ENCODE data around the gene ALMS1. TPM values are rescaled to one million over a fixed set of nuclear protein-coding genes. Genes with fewer than 3 reads are reported as not detected.
A peak's percentile ranks its signal among the peaks of the same experiment; 100 is the strongest.

ALMS1 gene
- total RNA-seq, 1 experiment from 2014 or later: 37.3 TPM

- no TSS peak for BruUV-seq (replicated peaks)
- no peaks in the 10 kb centered on the region for H3K36me3 ChIP-seq (ENCODE audit: insufficient read depth, low read length, poor library complexity, severe bottlenecking)
- no peaks in the 10 kb centered on the region for H3K27me3 ChIP-seq (replicated peaks; ENCODE audit: insufficient read depth, low read depth, low read length, poor library complexity)
- no peak overlapping the region for H3K4me3 ChIP-seq (ENCODE audit: low read depth, low read length, poor library complexity, severe bottlenecking)
- no peaks in the 10 kb centered on the region for H3K4me1 ChIP-seq (ENCODE audit: insufficient read depth, low read length, poor library complexity, severe bottlenecking)
- no peaks in the 10 kb centered on the region for H3K9me3 ChIP-seq (ENCODE audit: low read depth, low read length, poor library complexity, severe bottlenecking)
- peak; percentile 6 for DNase-seq (ENCODE audit: low spot score)
- H3K27ac ChIP-seq (ENCODE audit: low read depth, low read length, poor library complexity, severe bottlenecking): no peak overlapping the region
- intact Hi-C loops (cut with micrococcal nuclease; ENCODE audit: unreplicated experiment): no loop called here
- no peak for TF ChIP-seq CTCF (conservative IDR thresholded peaks at IDR 0.05; ENCODE audit: low read depth, low read length)
- TF ChIP-seq EZH2 (IDR thresholded peaks at IDR 0.05; ENCODE audit: borderline replicate concordance, low read depth, low read length, poor library complexity, severe bottlenecking): no peak
- ChIA-PET CTCF (interaction anchor here (1.4 kb wide), 1 partner anchor 8 kb away, joined by 4 read pairs; no protein-coding TSS in a partner anchor), POLR2A (ENCODE audit: low non-redundant PET) (no interaction called here)
Measured at GRCh38 chr2:73368781-73369180, 16.9 kb upstream of the ALMS1 start.

- Histone ChIP-seq H3K27me3 (replicated peaks; ENCODE audit: insufficient read depth, low read depth, low read length, poor library complexity) (peaks cover 3% of the 10 kb centered on the region), H3K36me3 (ENCODE audit: insufficient read depth, low read length, poor library complexity, severe bottlenecking) (no peaks in the 10 kb centered on the region), H3K9me3 (ENCODE audit: low read depth, low read length, poor library complexity, severe bottlenecking) (no peaks in the 10 kb centered on the region), H3K4me3 (ENCODE audit: low read depth, low read length, poor library complexity, severe bottlenecking) (no peak overlapping the region), H3K27ac (ENCODE audit: low read depth, low read length, poor library complexity, severe bottlenecking) (no peak overlapping the region), H3K4me1 (ENCODE audit: insufficient read depth, low read length, poor library complexity, severe bottlenecking) (no peaks in the 10 kb centered on the region)
- TF ChIP-seq EZH2 (IDR thresholded peaks at IDR 0.05; ENCODE audit: borderline replicate concordance, low read depth, low read length, poor library complexity, severe bottlenecking) (no peak), CTCF (conservative IDR thresholded peaks at IDR 0.05; ENCODE audit: low read depth, low read length) (no peak)
- intact Hi-C loops (cut with micrococcal nuclease; ENCODE audit: unreplicated experiment): no loop called here
- POLR2A ChIA-PET (ENCODE audit: low non-redundant PET): no interaction called here
- no peak for DNase-seq (ENCODE audit: low spot score)
- CTCF ChIA-PET: no interaction called here
- BruUV-seq (replicated peaks): no TSS peak
Measured at GRCh38 chr2:73370348-73370747, 15.3 kb upstream of the ALMS1 start.

GRCh38 chr2:73373344-73373743 is 12.3 kb upstream of the ALMS1 start:
- Histone ChIP-seq H3K9me3 (ENCODE audit: low read depth, low read length, poor library complexity, severe bottlenecking) (no peaks in the 10 kb centered on the region), H3K4me1 (ENCODE audit: insufficient read depth, low read length, poor library complexity, severe bottlenecking) (no peaks in the 10 kb centered on the region), H3K36me3 (ENCODE audit: insufficient read depth, low read length, poor library complexity, severe bottlenecking) (no peaks in the 10 kb centered on the region), H3K27me3 (replicated peaks; ENCODE audit: insufficient read depth, low read depth, low read length, poor library complexity) (peaks cover 6% of the 10 kb centered on the region), H3K27ac (ENCODE audit: low read depth, low read length, poor library complexity, severe bottlenecking) (no peak overlapping the region), H3K4me3 (ENCODE audit: low read depth, low read length, poor library complexity, severe bottlenecking) (no peak overlapping the region)
- no TSS peak for BruUV-seq (replicated peaks)
- no peak for TF ChIP-seq CTCF (conservative IDR thresholded peaks at IDR 0.05; ENCODE audit: low read depth, low read length)
- TF ChIP-seq EZH2 (IDR thresholded peaks at IDR 0.05; ENCODE audit: borderline replicate concordance, low read depth, low read length, poor library complexity, severe bottlenecking): no peak
- intact Hi-C loops (cut with micrococcal nuclease; ENCODE audit: unreplicated experiment): no loop called here
- ChIA-PET CTCF (no interaction called here), POLR2A (ENCODE audit: low non-redundant PET) (no interaction called here)
- DNase-seq (ENCODE audit: low spot score): no peak
